NCI-H1092 (cell line): ENCODE data around the gene SPATA46.

Source experiments
- DNase-seq: peaks from one replicate; lab custom pipeline; 2025; lab: John Stamatoyannopoulos, UW

The SPATA46 gene

GRCh38 chr1:162391790-162392563 lies 15.3 kb upstream of the SPATA46 start:
- peak; percentile 12 for DNase-seq

DNA sequence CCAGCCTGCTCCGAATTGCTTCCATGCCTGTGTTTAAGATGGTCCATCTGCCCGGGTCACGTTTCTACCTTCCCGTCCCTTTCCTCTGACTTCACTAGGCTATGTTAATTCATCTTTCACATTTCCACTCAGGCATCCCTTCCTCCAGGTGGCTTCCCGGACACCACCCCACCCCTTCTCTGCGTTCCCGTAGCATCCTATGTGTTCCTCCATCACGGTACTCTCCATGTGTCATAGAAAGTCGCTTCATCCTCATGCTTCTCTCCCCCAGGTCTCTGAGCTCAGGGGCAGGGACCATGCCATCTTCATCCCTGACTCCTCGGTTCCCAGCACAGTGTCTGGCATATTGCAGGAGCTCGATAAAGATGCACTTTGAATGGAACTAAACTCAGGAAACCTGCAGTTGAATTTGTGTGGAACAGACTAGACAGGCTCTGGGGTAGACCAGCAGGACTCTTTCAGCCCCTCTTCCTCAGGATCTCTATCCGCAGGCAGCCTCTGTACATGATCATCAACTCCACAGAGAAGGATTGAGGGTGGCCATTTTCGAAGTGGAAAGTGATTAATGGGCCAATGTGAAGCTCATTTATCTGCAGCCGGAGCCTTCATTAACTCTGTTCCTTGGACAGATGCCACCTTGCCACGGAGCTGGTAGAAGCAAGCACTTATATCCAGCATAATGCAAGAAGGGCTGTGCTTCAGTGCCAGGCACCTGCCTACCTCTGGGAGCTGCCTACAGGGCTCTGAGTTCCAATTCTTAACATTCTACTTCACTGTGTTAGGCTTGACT lies 13.9 kb upstream of the SPATA46 start:
- peak; percentile 31 for DNase-seq

DNA sequence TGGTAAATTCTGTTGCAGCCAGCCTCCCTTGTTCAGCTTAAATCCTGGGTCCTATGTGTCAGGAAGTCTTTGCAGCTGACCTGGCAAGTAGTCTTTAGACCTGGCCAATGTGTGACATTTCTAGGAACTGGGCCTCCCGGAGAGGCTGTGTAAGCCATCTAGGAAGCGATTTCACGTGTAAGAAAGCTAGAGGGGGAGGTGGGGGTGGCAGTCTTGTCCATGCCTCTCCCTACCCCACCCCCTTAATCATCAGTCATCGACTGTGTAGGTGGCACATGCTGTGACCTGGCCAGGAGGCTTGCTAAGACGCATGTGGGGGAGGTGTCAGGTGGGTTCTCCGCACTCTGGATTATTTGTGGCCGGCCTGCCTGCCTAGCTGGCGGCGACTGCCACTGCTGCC lies 13.3 kb upstream of the SPATA46 start:
- no peak for DNase-seq

- DNase-seq = no peak
These were observed 12.6 kb upstream of the SPATA46 start for GRCh38 chr1:162389021-162389818.

DNA sequence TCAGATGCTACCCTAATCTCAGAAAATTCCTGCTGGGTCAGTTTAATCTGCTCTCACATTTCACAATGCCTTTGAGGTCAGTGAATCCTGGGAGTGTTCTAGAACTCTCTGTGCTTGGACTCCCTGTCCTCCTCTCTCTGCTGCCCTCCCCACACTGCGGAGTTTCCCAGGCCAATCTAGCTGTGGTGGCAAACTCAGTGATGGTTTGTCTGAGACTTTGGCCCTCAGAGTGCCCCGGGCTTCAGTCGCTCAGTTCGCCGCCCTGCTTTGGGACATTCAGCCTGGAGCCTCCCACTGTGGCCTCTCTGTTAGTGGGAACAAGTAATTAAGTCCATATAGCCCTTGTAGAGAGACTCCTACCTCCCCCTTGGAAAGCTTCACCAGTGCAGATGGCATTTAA lies 12.0 kb upstream of the SPATA46 start:
- DNase-seq = no peak

DNA sequence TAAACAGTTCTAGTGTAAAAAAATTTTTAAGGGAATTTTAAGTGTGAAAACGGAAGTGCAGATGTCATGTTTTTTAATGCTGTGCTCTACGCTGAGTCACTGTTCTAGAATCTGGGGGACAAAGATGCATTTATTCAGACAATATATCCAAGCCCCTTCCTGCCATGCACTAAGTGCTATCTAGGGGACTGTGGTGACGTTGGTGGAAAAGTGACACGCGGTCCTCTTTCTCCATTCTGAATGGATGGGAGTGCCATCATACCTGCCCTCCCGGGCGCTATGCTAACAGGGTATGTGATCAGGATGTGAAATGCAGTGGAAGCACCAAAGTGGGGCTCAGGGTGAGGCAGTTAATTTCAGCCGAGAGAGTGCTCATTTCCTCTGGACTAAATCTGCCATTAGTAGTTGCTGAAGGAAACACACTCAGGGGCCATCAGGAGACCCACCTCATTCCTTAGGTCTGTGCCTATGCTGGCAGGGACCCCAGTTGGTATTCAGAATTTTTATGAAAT lies 11.5 kb upstream of the SPATA46 start:
- no peak for DNase-seq

- no peak for DNase-seq
These were observed 10.8 kb upstream of the SPATA46 start for GRCh38 chr1:162387226-162388082.

DNA sequence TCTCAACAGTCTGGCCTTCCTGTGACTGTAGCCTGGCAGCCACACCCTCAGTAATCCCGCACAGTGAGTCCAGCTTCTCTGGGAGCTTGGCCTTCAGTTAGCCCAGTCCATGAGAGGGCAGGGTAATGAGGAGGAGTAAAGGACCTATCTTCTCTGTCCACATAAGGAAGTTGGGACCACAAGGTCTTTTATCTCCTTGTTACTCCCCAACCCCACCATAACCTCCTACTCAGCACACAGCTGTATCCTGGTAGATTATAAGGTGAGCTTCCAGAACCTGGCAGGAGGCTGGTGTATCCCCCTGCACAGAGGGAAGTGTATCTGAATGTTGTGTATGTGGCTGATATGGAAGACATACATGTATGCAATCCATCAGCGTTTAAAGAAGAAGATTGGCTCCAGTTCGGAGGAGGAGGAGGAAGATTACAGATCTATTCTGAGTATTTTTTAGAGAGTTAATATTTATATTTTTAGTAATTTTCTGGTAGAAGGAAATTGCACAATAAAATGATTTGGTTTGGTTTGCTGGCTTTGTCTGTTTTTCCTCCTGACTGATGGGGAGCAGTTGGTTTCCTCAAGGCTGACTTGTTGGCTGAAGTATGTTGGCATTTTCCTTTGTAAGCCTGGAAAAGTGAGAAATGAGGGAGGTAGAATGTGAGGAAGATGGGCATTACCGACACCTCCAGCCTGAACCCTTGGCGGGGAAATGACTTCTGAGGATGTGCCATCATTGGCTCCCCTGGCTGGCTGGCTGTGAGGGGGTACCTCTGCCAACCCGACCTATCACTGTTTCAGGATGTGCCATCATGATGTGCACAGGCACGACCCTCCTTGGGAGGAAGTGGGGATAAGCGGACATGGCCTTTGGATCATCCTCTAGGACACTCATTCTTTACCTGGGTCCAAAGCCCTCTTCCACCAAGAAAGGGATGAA lies 9.9 kb upstream of the SPATA46 start:
- DNase-seq = no peak

GRCh38 chr1:162385702-162386101 lies 9.0 kb upstream of the SPATA46 start:
- no peak for DNase-seq

- DNase-seq = no peak
These were observed 8.6 kb upstream of the SPATA46 start for GRCh38 chr1:162385280-162385623.

- DNase-seq = no peak
These were observed 8.1 kb upstream of the SPATA46 start for GRCh38 chr1:162384601-162385279.

DNA sequence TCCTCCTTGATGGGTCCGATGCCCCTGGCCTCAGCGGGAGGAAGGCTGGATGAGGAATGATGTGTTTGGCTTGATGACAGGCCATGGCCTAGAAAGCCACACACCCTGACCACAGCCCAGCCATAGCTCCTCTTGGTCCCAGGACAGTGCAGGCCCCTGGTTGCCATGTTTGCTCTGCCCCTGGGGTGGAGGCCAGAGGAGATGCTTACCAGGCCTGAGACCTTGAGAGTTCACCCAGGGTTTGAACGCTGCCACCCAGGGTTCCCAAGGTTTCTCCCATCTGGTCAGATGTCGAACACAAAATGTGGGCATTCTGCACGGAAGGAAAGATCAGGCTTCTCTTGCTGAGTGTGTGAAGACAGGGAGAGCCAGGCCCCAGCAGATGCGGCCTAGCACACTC lies 7.5 kb upstream of the SPATA46 start:
- no peak for DNase-seq

DNA sequence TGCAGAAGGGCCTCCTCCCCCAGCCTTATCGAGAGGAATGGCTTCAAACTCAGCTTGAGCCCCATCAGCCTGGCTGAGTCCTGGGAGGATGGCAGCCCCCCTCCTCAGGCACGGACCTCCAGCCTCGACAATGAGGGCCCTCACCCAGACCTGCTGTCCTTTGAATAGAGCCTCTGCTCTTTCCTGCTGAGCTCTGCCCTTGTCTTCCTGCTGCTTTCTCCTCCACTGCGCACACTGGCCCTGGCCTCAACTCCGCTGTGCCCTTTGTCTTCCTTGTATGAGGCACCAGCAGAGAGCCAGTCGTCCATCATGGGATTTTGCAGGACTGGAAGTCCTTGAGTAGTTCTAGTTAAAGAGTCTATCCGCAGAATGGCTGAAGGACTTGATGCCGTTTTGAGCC lies 6.9 kb upstream of the SPATA46 start:
- DNase-seq = no peak

GRCh38 chr1:162383091-162383490 lies 6.4 kb upstream of the SPATA46 start:
- DNase-seq = no peak

GRCh38 chr1:162381941-162382750 lies 5.5 kb upstream of the SPATA46 start:
- no peak for DNase-seq

DNA sequence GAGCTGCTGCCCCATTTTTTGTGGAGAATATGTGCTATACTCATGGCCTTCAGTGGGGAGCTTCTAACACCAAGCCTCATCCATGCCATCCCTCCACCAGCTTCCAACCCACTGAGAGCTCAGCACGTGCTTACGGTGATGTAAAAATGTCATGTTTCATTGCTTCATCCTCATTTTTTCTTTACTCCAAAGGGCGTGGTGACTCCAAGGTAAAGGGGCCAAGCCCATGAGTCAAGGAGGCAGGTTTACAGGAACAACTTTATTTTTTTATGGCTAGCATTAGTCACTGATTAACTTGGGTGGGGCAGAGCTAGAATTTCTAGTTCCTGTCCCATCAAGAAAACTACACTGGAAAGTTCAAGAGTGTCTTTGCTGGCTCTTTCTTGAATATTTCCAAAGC lies 4.7 kb upstream of the SPATA46 start, which contains the start of gene C1orf226:
Gene C1orf226, plus strand, starts transcription at position 346 of the 400 bp plus-strand sequence. CDS start 174 bp downstream, outside the sequence.
- DNase-seq = no peak

- DNase-seq = no peak
These were observed 3.6 kb upstream of the SPATA46 start for GRCh38 chr1:162380061-162380846.

- DNase-seq = no peak
These were observed 1.2 kb downstream of the SPATA46 start for GRCh38 chr1:162375463-162375862.
